Measurements from ENCODE around the gene KANSL1.
"Not testable (repeated sequence)": the region's sequence is repeated elsewhere in the genome, so short reads cannot be mapped to it uniquely, and the experiment has no call there.

KANSL1 gene

GRCh38 chr17:46120078-46120477 is 73.2 kb downstream of the KANSL1 start:
- DNase-seq (ENCODE audit: low spot score): no peak
- ChIA-PET CTCF (interaction anchor here (0.6 kb wide), 1 partner anchor 382 kb away, joined by 3 read pairs; no protein-coding TSS in a partner anchor), POLR2A (ENCODE audit: low non-redundant PET) (no interaction called here)
- H3K27ac ChIP-seq: no peak overlapping the region
- no peak for TF ChIP-seq CTCF (conservative IDR thresholded peaks at IDR 0.05; ENCODE audit: low read depth)

- ChIA-PET CTCF (interaction anchor here (0.7 kb wide), 2 partner anchors 28 to 94 kb away, joined by 4 read pairs; no protein-coding TSS in a partner anchor), POLR2A (ENCODE audit: low non-redundant PET) (interaction anchor here (0.6 kb wide), 1 partner anchor 1034 kb away, joined by 3 read pairs; no protein-coding TSS in a partner anchor)
Observed at GRCh38 chr17:46118964-46119363, 74.3 kb downstream of the KANSL1 start.

GRCh38 chr17:46117850-46118696 is 75.2 kb downstream of the KANSL1 start:
- no peak for TF ChIP-seq CTCF (conservative IDR thresholded peaks at IDR 0.05; ENCODE audit: low read depth)
- no peak overlapping the region for H3K27ac ChIP-seq
- no peak for DNase-seq (ENCODE audit: low spot score)
- ChIA-PET POLR2A (ENCODE audit: low non-redundant PET) (no interaction called here), CTCF (interaction anchor here (0.7 to 1.3 kb wide), 2 partner anchors 9 to 28 kb away, joined by 3 to 4 read pairs; no protein-coding TSS in a partner anchor)

More at GRCh38 chr17:46118964-46119363, 74.3 kb downstream of the KANSL1 start:
- H3K27ac ChIP-seq: no peak overlapping the region
- no peak for DNase-seq (ENCODE audit: low spot score)
- TF ChIP-seq CTCF (conservative IDR thresholded peaks at IDR 0.05; ENCODE audit: low read depth): no peak

GRCh38 chr17:46117117-46117516 is 76.1 kb downstream of the KANSL1 start:
- no peak for DNase-seq (ENCODE audit: low spot score)
- no peak for TF ChIP-seq CTCF (conservative IDR thresholded peaks at IDR 0.05; ENCODE audit: low read depth)
- CTCF ChIA-PET: no interaction called here
- POLR2A ChIA-PET (ENCODE audit: low non-redundant PET): no interaction called here
- H3K27ac ChIP-seq: no peak overlapping the region

GRCh38 chr17:46115699-46116098 is 77.5 kb downstream of the KANSL1 start:
- no peak overlapping the region for H3K27ac ChIP-seq
- POLR2A ChIA-PET (ENCODE audit: low non-redundant PET): no interaction called here
- DNase-seq (ENCODE audit: low spot score): no peak
- no peak for TF ChIP-seq CTCF (conservative IDR thresholded peaks at IDR 0.05; ENCODE audit: low read depth)
- CTCF ChIA-PET: interaction anchor here (0.6 kb wide), 1 partner anchor 57 kb away, joined by 4 read pairs; no protein-coding TSS in a partner anchor

GRCh38 chr17:46111236-46111635 is 82.0 kb downstream of the KANSL1 start:
- H3K27ac ChIP-seq; DNase-seq (ENCODE audit: low spot score); POLR2A ChIA-PET (ENCODE audit: low non-redundant PET): not testable (repeated sequence)
- CTCF ChIA-PET: interaction anchor here (0.6 to 0.7 kb wide), 2 partner anchors 16 to 23 kb away, joined by 3 read pairs; no protein-coding TSS in a partner anchor

- H3K27ac ChIP-seq: no peak overlapping the region
- no peak for TF ChIP-seq CTCF (conservative IDR thresholded peaks at IDR 0.05; ENCODE audit: low read depth)
- POLR2A ChIA-PET (ENCODE audit: low non-redundant PET): no interaction called here
- CTCF ChIA-PET: interaction anchor here (0.6 to 0.7 kb wide), 3 partner anchors 51 to 760 kb away, joined by 3 read pairs; no protein-coding TSS in a partner anchor
- DNase-seq (ENCODE audit: low spot score): no peak
Observed at GRCh38 chr17:46110219-46110618, 83.0 kb downstream of the KANSL1 start.

Measured in RWPE1 (cell line).